ENCODE data around the gene BRD2. TPM values are rescaled to one million over a fixed set of nuclear protein-coding genes. Genes with fewer than 3 reads are reported as not detected.

The BRD2 gene
- total RNA-seq, 1 donor: 191 TPM

DNA sequence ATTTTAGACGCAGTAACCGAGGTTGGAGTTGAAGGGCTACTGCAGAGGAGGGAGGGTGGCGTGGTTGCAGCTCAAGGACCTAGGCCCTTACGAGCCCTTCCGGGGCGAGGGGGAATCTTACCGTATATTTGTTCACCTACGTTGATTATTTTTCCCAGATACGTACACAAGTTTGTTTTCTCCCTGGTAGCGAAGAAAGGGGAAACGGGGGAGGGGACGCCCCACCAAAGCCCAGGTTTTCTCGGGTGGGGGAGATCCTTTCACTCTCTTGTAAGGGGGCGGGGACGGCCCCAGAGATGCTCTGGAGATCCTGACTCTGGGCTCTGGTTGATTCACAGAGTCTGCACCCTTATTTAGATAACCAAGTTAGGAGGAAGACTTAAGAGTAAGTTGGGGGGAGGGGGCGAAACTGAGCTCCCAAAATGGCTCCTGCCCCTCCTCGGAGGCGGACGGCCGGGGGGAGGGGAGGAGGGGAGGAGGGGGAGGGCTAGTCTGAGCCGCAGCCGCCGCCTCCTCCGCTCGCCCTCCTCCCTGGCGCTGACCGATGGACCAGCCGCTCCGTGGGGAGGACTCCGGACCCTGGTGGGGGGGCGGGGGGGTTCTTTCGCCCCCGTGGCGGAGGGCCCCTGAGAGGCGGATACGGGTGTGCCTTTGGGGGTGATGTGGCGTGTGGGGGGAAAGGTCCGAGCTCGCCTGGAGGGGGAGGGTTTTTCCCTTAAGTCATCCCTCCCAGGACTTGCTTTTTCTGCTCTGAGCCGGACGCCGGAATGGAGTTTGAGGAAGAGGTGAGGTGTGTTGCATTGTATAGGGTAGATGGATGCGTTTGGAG lies 2.2 kb downstream of the BRD2 start:
- DNase-seq (ENCODE audit: low read depth in 2 of 3, low spot score in 2 of 3): peak in 2 of 3 donors; percentile 71 to 88

DNA sequence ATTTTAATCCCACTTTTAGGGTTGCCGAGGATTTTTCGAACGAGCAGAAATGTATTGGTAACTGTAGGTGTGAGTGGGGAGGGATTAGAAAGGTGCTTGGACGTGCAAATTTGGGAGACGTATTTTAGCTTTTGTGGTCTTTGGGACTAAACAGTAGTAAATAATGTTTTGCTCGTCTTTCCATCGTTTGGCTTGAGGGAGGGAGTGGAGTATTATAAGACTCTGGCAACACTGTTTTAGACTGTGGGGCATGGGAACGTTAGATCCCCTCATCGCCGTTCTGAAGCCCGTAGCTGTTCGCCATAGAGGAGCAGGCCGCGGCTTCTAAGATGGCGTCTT lies 2.8 kb downstream of the BRD2 start:
- DNase-seq (ENCODE audit: low read depth in 2 of 3, low spot score in 2 of 3): no peak

DNA sequence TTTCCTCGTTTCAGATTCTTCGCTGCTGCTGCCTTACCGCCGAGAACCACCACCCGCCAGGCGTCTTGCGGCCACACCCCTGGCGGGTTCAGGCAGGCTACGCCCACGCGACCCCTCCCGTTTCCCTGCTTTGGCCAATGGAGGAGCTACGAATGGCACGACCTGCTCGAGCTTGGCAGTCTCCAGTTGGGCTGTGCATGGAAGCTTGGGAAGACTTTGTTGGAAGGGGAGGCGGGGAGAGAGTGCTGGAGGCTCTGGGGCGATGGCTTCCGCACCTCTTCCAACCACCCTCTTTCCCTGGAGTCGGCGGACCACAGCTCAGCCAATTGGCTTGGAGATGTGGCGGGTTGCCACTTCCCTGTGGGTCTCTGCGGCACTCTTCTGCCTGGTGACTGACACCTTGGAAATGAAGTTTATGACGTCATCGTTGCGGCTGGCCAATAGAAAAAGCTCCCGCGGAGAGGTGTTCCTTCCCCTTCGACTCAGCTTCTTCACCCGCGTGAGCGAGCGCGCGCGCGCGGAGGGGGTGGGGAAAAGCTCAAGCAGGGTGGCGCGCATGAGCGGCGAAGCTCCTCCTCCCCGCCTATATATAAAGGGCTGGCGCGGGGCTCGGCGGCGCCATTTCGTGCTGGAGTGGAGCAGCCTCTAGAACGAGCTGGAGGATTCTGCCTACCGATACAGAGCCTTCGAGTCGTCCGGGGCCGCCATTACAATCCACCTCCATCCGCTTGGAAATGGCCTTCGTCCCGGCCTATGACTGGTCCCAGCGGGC lies 3.4 kb downstream of the BRD2 start:
- peak; percentile 100 for DNase-seq (ENCODE audit: low read depth in 2 of 3, low spot score in 2 of 3)

DNA sequence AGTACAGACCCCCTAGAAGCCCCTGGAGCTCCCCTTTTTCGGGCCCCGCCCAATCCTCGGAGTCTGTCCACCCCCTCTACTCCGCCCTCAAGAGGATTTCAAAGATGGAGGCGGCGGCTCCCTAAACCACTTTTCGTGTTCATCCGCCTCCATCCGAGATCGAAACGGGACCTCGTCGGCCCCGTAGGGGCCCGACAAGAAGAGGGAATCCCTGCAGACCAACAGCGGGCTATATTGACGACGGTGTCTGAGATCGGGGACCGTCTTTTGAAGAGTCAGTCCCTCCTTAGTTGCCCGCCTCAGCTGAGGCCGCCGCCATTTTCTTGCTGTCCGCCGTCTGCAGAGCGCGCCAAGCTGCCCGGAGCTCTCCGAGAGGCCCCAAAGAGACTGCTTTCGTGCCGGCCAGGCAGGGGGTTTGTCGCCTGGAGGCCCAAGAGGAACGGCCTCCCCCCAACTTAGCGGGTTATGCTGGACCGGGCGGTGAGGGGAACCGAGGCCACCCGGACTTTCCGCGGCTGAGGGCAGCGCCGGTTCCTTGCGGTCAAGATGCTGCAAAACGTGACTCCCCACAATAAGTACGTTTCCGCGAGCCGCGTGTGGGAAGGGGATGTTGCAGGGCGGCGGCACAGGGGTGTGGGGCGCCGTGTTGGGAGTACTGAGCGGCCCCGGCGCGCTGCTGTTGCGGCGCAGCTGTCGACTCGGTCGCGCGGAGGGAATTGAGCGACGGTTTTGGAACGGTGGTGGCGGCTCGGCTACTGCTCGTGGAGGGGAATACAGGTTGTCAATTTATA lies 4.2 kb downstream of the BRD2 start:
- DNase-seq (ENCODE audit: low read depth in 2 of 3, low spot score in 2 of 3): peak in 1 of 3 donors; percentile 74

DNA sequence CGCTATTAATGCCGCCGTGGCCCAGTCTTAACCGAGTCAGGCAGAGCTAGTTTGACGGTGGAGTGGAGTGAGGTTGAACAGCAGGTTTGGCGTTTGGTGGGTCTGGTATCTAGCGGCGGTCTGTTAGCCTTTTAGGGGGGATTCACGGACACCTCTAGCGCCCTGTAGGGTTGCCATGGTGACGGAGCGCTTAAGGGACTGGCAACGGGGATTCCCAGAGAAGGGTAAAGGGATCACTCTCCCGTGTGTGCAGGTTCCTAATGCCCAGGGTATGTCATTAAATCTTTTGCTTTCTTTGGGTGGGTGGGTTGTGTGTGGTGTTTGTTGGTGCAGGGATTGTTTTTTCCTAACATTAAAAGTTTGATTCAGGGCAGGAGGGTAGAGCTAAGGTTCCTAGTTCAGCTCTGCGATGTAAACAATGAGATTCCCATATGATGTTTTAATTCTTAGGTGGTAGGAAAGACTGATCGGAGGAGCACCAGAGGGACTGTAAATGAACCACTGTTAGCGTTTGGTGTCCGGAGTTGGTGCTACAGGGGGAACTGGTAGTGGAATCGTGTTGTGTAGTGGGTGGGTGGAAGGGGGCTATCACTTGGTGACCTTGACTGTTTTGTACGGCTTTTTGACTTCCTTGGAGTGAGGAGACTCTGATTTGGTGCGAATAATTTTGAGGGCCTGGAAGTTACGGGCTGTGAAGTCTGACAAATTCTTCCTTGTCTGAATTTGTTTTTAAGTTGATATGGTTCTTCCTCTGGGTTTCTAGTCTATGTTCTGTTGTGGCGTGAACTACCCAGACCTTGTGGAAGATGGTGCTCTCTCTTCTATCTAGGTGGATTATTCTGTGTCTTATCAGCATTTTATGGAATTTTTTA lies 5.0 kb downstream of the BRD2 start:
- peak in 2 of 3 donors; percentile 54 to 57 for DNase-seq (ENCODE audit: low read depth in 2 of 3, low spot score in 2 of 3)

DNA sequence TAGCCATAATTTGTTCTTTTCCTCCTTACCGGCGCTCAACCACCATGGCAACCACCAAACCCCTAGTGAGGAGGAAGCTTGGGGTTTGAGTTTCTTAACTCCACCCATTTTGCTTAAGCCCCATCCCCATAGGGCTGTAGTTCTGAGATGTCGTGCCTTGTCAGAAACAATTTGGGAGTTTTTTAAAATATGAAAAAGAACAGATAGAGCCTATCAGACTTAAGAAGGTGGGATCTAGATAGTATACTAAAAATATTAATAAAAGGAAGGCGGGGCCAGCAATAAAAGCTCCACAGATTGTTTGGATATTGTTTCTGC lies 5.6 kb downstream of the BRD2 start:
- DNase-seq (ENCODE audit: low read depth in 2 of 3, low spot score in 2 of 3): peak in 2 of 3 donors; percentile 46 to 63

DNA sequence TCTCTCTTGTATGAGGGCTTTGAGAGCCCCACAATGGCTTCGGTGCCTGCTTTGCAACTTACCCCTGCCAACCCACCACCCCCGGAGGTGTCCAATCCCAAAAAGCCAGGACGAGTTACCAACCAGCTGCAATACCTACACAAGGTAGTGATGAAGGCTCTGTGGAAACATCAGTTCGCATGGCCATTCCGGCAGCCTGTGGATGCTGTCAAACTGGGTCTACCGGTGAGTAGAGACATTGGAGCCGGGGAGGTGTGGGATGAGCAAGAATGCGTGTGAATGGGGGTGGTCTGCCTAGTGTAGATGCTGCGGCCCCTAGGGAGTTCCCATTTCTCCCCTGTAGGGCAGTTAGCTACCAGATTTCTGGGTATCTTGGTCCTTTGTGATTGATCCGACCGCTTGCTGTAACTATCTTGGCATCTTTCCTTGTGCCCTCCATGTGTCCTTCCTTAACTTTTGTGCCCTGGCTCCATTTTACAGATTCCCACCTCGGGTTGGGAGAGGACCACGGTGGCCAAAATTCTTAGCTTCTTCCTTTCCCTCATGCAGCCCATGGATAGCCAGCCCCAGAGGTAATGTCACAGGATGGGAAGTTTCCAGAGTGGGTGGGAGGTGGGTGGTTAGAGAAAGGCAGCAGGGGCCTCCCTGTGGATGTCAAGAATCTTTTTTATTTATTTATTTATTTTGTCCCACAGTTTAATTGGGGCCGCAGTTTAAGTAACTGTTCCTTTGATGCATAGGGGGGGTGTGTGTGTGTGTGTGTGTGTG lies 6.3 kb downstream of the BRD2 start:
- no peak for DNase-seq (ENCODE audit: low read depth in 2 of 3, low spot score in 2 of 3)

DNA sequence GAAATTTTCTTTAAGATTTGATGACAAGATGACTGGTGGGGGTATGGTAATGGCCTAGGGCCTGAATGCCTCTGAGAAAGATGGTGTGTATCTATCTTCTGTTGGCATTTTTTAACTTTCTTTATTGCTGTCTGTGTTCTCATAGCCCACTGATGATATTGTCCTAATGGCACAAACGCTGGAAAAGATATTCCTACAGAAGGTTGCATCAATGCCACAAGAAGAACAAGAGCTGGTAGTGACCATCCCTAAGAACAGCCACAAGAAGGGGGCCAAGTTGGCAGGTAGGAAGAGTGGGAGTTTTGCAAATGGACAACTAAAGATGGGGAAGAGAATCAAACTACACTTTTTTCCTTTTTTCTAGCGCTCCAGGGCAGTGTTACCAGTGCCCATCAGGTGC lies 7.5 kb downstream of the BRD2 start:
- DNase-seq (ENCODE audit: low read depth in 2 of 3, low spot score in 2 of 3): no peak

DNA sequence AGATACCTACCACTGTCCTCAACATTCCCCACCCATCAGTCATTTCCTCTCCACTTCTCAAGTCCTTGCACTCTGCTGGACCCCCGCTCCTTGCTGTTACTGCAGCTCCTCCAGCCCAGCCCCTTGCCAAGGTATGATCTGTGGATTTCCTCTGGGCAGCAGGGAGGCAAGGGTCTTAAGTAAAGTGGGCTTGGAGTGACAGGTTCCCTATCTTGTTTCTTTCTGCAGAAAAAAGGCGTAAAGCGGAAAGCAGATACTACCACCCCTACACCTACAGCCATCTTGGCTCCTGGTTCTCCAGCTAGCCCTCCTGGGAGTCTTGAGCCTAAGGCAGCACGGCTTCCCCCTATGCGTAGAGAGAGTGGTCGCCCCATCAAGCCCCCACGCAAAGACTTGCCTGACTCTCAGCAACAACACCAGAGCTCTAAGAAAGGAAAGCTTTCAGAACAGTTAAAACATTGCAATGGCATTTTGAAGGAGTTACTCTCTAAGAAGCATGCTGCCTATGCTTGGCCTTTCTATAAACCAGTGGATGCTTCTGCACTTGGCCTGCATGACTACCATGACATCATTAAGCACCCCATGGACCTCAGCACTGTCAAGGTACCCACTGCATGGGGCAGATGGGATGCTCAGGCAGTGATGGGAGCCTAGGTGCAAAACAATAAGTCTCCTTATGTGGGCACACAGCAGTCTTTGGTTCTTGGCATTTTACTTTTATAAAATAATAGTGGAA lies 8.1 kb downstream of the BRD2 start:
- no peak for DNase-seq (ENCODE audit: low read depth in 2 of 3, low spot score in 2 of 3)

DNA sequence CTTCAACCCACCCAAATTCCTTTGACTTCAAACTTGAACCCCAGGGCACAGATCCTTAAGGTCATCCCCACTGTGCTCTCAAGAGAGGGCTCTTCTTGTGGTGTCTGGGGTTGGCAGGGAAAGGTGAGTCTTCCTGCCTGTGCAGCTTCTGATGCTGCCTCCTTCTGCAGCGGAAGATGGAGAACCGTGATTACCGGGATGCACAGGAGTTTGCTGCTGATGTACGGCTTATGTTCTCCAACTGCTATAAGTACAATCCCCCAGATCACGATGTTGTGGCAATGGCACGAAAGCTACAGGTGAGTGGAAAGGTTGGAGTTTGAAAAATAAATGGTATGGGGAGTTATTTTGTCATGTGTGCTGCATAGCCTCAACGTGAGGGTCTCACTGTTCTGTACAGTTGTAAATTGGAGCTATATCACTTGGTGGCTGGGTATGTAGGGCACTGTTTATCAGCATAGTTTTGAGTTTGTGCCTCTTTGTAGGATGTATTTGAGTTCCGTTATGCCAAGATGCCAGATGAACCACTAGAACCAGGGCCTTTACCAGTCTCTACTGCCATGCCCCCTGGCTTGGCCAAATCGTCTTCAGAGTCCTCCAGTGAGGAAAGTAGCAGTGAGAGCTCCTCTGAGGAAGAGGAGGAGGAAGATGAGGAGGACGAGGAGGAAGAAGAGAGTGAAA lies 9.0 kb downstream of the BRD2 start:
- no peak for DNase-seq (ENCODE audit: low read depth in 2 of 3, low spot score in 2 of 3)

DNA sequence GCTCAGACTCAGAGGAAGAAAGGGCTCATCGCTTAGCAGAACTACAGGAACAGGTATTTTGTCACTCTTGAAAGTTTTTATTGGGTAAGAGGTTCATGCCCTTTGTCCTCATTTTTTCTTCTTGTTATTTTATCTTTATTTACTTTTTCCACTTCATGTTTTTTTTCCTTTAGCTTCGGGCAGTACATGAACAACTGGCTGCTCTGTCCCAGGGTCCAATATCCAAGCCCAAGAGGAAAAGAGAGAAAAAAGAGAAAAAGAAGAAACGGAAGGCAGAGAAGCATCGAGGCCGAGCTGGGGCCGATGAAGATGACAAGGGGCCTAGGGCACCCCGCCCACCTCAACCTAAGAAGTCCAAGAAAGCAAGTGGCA lies 9.5 kb downstream of the BRD2 start:
- no peak for DNase-seq (ENCODE audit: low read depth in 2 of 3, low spot score in 2 of 3)

DNA sequence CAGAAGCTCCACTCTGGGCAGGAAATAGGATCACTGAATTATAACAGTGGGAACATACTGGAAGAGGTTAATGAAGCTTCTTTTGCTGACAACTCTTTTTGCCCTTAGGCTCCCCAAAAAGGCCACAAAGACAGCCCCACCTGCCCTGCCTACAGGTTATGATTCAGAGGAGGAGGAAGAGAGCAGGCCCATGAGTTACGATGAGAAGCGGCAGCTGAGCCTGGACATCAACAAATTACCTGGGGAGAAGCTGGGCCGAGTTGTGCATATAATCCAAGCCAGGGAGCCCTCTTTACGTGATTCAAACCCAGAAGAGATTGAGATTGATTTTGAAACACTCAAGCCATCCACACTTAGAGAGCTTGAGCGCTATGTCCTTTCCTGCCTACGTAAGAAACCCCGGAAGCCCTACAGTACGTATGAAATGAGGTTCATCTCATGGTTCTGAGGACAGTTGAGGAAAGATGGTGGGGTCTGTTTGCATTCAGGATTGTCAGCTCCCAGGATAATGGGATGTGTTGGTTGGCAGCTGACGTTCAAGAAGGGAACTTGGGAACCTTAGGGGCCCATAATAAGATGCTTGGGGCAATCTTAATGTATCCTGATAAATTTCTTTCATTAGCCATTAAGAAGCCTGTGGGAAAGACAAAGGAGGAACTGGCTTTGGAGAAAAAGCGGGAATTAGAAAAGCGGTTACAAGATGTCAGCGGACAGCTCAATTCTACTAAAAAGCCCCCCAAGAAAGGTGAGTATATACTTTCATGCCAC lies 11.5 kb downstream of the BRD2 start:
- DNase-seq (ENCODE audit: low read depth in 2 of 3, low spot score in 2 of 3): no peak

DNA sequence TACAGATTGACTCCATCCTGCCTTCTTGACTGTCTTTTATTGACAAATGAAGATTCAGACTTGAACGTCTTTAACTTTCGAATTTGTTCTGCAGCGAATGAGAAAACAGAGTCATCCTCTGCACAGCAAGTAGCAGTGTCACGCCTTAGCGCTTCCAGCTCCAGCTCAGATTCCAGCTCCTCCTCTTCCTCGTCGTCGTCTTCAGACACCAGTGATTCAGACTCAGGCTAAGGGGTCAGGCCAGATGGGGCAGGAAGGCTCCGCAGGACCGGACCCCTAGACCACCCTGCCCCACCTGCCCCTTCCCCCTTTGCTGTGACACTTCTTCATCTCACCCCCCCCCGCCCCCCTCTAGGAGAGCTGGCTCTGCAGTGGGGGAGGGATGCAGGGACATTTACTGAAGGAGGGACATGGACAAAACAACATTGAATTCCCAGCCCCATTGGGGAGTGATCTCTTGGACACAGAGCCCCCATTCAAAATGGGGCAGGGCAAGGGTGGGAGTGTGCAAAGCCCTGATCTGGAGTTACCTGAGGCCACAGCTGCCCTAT lies 12.2 kb downstream of the BRD2 start:
- no peak for DNase-seq (ENCODE audit: low read depth in 2 of 3, low spot score in 2 of 3)

DNA sequence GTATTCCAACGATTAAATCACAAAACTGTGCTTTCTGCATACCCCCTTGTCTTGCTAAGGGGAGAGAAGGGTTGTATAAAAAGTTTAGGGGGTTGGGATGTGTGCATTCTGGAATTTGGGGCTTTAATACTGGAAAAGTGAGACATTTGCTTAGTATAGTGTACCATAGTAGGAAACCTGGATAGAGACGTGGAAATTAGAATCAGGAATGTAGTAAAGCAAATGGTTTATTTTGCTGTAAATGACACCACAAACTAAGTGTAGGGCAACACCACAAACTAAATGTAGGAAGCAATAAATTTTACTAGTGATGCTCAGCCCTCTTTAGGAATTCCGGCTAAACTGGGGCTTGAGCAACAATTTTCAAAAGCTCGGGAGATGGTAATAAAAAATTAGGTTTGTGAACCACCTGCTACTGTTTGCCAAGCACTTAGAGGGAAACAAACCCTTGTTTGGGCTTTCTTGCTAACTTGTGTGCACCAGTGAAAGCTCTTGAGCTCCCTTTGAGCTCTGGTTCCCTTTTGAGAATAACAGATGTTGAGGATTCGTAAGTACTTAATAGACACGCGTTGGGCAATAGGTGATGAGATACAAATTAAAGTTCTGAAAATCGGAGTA lies 13.8 kb downstream of the BRD2 start:
- no peak for DNase-seq (ENCODE audit: low read depth in 2 of 3, low spot score in 2 of 3)

DNA sequence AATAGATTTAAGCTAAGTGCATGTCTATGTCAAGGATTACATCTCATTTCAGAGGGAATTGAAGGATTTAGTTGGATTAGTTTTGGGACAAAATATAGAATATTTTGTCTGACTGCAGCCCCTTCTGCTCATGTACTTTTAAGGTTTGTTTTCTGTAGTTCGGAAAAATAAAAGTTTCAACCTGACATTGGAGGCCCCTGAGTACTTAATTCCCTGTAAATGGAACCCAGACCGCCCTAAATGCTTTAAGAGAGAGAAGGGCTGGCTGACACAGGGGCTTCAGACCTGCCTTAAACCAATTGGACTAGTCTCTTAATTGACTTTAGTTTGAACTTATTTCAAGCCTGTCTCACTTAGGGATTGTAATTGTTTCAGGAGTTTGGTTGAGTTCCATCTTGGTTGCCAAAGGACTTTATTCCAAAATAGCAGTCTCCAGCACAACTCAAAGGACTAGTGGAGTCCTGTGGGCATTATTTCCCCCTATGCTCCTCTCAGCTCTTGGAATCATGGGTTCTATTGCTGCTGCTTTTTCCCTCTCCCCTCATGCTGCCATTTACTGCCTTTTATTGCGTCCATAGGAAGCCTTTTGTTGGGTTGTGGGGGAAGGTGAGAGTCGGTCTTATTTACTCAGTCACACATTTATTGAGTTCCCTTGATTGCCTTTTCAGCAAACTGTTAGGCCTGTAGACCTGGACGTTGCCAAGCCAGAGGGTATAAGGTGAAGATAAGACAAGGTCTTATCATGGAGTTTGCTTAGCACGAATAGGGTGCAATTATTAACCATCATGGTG lies 14.5 kb downstream of the BRD2 start:
- DNase-seq (ENCODE audit: low read depth in 2 of 3, low spot score in 2 of 3): no peak

DNA sequence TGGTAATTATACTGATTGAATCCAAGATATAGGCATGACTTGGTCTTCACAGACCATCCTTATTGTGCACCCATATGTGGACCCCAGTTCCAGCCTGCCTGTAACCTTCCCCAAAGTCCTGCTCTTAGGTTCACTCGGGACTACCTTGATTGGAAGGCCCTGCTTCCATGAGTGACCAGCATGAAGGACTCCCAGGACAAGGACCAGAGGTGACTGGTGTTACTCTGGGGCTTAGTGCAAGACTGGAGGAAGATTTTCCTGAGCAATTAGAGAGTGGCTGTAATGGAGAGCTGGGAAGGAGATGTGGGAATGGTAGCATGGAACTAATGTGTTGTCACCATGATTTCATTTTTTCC lies 15.1 kb downstream of the BRD2 start:
- no peak for DNase-seq (ENCODE audit: low read depth in 2 of 3, low spot score in 2 of 3)
